HEK293 (cell line): ENCODE data around the gene RPL14.

ENCODE experiments used
- KLF9 ChIP-seq: fragments of 450-650 bp; formaldehyde crosslinking; IDR thresholded peaks from 2 replicates; pipeline ENCODE4 v1.5.1; 2016; ENCODE audit warnings: missing biosample characterization, missing genetic modification characterization, low read depth
- YY1 ChIP-seq: fragments of 450-650 bp; formaldehyde crosslinking; IDR thresholded peaks from 2 replicates; pipeline ENCODE4 v1.5.1; 2018; ENCODE audit warnings: missing biosample characterization, missing genetic modification characterization
- ZBTB7A ChIP-seq: fragments of 450-650 bp; formaldehyde crosslinking; IDR thresholded peaks from 2 replicates; pipeline ENCODE4 v1.5.1; 2016; ENCODE audit warnings: low read depth, missing biosample characterization, missing genetic modification characterization
- ZNF391 ChIP-seq: fragments of 450-650 bp; formaldehyde crosslinking; IDR thresholded peaks from 2 replicates; pipeline ENCODE4 v1.5.1; 2016; ENCODE audit warnings: low read depth, missing biosample characterization, missing genetic modification characterization, borderline replicate concordance
- ZNF558 ChIP-seq: fragments of 450-650 bp; formaldehyde crosslinking; IDR thresholded peaks from 2 replicates; pipeline ENCODE4 v1.5.1; 2016; ENCODE audit warnings: missing biosample characterization, missing genetic modification characterization
- ZNF654 ChIP-seq: fragments of 450-650 bp; formaldehyde crosslinking; IDR thresholded peaks from 2 replicates; pipeline ENCODE4 v1.5.1; 2016; ENCODE audit warnings: low read depth, missing biosample characterization, missing genetic modification characterization
- ZNF768 ChIP-seq: fragments of 450-650 bp; formaldehyde crosslinking; IDR thresholded peaks from 2 replicates; pipeline ENCODE4 v1.5.1; 2018; ENCODE audit warnings: missing biosample characterization, mild to moderate bottlenecking, missing genetic modification characterization
- ZNF792 ChIP-seq: fragments of 450-650 bp; formaldehyde crosslinking; IDR thresholded peaks from 2 replicates; pipeline ENCODE4 v1.5.1; 2016; ENCODE audit warnings: missing biosample characterization, missing genetic modification characterization
- TF ChIP-seq, protein P1 (sequence below): fragments of 450-650 bp; formaldehyde crosslinking; IDR thresholded peaks from 2 replicates; pipeline ENCODE4 v1.5.1; 2016; ENCODE audit warnings: missing biosample characterization, missing genetic modification characterization
- TF ChIP-seq, protein P2 (sequence below): IDR thresholded peaks from 2 replicates; pipeline ENCODE4 v1.6.1; 2011; ENCODE audit warnings: mild to moderate bottlenecking, low read depth, low read length, borderline replicate concordance

DNA sequence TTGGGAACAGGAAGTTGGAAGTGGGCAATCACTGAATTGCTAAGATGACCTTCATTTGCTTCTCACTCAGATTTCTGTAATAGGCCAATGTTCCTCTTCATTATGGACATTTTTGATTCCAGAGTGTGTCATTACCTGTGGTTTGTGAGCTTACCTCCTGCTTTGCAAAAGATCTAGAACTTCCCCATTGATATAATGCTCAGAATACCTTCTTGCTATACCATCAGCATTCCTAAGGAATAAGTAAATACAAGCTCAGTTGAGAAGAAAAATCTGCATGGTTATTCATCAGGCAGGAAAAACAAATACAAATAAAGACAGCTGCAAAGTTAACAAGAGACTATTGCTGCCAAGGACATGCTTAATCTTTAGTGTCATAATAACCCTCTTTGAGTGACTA lies 5.6 kb upstream of the RPL14 start:
- TF ChIP-seq ZNF391 = no peak
- TF ChIP-seq, protein P1, sequence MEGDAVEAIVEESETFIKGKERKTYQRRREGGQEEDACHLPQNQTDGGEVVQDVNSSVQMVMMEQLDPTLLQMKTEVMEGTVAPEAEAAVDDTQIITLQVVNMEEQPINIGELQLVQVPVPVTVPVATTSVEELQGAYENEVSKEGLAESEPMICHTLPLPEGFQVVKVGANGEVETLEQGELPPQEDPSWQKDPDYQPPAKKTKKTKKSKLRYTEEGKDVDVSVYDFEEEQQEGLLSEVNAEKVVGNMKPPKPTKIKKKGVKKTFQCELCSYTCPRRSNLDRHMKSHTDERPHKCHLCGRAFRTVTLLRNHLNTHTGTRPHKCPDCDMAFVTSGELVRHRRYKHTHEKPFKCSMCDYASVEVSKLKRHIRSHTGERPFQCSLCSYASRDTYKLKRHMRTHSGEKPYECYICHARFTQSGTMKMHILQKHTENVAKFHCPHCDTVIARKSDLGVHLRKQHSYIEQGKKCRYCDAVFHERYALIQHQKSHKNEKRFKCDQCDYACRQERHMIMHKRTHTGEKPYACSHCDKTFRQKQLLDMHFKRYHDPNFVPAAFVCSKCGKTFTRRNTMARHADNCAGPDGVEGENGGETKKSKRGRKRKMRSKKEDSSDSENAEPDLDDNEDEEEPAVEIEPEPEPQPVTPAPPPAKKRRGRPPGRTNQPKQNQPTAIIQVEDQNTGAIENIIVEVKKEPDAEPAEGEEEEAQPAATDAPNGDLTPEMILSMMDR (tag by site-specific recombination) = no peak
- no peak for TF ChIP-seq ZNF558 (tag by site-specific recombination)
- TF ChIP-seq KLF9 (tag by site-specific recombination) = no peak
- TF ChIP-seq, protein P2, sequence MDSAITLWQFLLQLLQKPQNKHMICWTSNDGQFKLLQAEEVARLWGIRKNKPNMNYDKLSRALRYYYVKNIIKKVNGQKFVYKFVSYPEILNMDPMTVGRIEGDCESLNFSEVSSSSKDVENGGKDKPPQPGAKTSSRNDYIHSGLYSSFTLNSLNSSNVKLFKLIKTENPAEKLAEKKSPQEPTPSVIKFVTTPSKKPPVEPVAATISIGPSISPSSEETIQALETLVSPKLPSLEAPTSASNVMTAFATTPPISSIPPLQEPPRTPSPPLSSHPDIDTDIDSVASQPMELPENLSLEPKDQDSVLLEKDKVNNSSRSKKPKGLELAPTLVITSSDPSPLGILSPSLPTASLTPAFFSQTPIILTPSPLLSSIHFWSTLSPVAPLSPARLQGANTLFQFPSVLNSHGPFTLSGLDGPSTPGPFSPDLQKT = no peak
- no peak for TF ChIP-seq ZBTB7A (tag by site-specific recombination)
- no peak for TF ChIP-seq ZNF768 (tag by site-specific recombination)
- TF ChIP-seq ZNF792 (tag by site-specific recombination) = no peak
- TF ChIP-seq YY1 (tag by site-specific recombination) = no peak
- TF ChIP-seq ZNF654 (tag by site-specific recombination) = no peak
